ENCODE data around the gene CILP2. TPM values are rescaled to one million over a fixed set of nuclear protein-coding genes. Genes with fewer than 3 reads are reported as not detected.

CILP2 gene, protein sequence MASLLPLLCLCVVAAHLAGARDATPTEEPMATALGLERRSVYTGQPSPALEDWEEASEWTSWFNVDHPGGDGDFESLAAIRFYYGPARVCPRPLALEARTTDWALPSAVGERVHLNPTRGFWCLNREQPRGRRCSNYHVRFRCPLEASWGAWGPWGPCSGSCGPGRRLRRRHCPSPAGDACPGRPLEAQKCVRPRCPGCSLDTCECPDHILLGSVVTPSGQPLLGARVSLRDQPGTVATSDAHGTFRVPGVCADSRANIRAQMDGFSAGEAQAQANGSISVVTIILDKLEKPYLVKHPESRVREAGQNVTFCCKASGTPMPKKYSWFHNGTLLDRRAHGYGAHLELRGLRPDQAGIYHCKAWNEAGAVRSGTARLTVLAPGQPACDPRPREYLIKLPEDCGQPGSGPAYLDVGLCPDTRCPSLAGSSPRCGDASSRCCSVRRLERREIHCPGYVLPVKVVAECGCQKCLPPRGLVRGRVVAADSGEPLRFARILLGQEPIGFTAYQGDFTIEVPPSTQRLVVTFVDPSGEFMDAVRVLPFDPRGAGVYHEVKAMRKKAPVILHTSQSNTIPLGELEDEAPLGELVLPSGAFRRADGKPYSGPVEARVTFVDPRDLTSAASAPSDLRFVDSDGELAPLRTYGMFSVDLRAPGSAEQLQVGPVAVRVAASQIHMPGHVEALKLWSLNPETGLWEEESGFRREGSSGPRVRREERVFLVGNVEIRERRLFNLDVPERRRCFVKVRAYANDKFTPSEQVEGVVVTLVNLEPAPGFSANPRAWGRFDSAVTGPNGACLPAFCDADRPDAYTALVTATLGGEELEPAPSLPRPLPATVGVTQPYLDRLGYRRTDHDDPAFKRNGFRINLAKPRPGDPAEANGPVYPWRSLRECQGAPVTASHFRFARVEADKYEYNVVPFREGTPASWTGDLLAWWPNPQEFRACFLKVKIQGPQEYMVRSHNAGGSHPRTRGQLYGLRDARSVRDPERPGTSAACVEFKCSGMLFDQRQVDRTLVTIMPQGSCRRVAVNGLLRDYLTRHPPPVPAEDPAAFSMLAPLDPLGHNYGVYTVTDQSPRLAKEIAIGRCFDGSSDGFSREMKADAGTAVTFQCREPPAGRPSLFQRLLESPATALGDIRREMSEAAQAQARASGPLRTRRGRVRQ
- 0.24 TPM for total RNA-seq
- long read RNA-seq, partial matches to known transcripts = 1 of 2 reads
- long read RNA-seq, other reads (novel, unspliced or antisense) = 1 of 2 reads

DNA sequence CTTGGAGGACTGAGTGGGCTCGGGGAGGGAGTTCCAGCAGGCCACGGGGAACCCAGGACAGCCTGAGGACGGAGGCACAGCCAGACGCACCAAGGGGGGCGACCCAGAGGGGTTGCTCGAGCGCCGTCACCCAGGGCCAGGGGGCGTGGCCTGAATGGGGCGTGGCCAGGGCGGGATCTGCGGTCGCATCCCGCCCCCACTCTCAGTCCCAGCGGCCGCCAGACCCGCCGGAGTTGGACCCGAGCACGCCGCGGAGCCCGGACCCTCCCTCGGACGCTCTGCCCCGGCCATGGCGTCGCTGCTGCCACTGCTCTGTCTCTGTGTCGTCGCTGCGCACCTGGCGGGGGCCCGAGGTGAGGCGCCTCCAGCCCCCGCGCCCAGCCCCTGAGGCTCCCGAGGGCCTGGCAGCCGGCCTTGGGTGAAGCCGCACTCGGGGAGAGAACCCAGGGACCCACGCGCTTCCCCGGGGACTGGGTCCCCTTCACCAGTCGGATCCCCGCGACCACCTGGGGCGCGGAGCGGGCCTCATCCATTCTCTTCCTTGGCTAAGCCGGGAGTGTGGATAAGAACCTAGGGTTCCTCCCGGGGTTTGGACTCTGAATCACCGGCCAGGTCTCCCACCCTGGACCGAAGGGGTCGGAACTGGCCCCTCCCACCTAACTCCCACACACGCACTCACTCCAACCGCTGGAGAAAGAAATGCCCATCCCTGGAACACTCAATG, at the start of gene CILP2:
CILP2 (plus strand) TSS at position 205 of the 724 bp plus-strand sequence; CDS start at position 290, 85 bp downstream.
- intact Hi-C loops (cut with DNase I) = no loop called here
- no peak for DNase-seq (ENCODE audit: low spot score)

DNA sequence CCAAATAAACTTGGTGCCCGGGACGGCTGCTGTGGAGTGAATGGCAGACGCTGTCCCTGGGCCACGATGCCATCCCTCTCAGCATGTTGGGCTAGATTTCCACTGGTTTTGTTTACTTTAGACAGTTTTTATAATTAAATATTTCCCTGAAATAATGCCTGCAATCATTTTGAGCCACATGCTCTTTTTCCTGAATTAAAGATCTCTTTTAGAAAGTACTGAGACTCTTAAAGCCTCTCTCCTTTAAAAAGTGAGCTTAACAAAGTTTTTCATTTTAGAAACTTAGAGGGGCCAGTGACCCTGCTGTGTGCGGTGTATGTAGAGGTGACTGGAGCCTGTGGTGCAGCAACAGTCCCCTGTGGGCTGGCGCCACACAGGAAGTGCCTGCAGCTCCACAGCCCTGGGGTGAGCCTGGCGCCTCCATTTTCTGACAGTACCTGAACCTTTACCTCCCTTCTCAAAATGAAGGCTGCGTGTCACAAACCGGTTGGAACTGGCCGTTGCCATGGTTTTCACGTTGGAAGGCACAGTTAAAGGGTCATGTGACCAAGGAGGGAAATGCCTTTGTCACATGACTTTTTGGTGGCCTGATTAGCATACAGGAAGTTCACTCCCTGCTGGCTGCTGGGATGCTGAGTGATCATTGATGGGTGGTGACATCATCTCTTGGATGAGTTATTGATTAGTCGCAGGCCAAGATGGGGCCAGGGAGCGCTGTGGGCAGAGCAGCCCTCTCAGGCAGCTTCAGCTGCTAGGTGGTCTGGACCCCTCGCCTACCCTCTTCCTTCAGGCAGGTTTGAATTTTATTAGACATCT, 49.0 kb upstream of the CILP2 start:
- peak; percentile 83 for DNase-seq (ENCODE audit: low spot score)
- intact Hi-C loops (cut with DNase I) = loop anchor here (1.0 kb wide), 2 partner anchors 84 to 122 kb away; partner anchors contain the start of gene GATAD2A

DNA sequence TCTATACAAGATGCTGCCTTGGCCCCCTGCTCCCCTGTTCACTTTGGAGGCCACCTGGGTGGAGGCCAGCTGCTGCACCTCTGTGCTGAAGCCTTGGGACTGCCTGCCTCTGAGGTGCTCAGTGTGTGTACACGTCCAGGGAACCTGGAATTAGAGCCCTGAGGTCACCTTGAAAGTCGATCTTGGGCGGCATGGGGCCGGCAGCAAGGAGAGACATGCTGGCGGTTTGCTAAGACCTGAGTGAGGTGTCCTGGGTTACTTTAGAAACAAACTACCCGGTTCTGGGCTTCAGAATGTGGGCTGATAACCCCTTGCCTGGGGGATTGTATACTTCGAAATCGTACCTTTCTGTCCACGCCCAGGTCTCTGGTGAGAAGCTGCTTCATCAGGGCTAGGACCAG, 48.3 kb upstream of the CILP2 start:
- DNase-seq (ENCODE audit: low spot score) = no peak
- intact Hi-C loops (cut with DNase I) = loop anchor here (1.0 kb wide), 2 partner anchors 85 to 123 kb away; partner anchors contain the start of gene GATAD2A

DNA sequence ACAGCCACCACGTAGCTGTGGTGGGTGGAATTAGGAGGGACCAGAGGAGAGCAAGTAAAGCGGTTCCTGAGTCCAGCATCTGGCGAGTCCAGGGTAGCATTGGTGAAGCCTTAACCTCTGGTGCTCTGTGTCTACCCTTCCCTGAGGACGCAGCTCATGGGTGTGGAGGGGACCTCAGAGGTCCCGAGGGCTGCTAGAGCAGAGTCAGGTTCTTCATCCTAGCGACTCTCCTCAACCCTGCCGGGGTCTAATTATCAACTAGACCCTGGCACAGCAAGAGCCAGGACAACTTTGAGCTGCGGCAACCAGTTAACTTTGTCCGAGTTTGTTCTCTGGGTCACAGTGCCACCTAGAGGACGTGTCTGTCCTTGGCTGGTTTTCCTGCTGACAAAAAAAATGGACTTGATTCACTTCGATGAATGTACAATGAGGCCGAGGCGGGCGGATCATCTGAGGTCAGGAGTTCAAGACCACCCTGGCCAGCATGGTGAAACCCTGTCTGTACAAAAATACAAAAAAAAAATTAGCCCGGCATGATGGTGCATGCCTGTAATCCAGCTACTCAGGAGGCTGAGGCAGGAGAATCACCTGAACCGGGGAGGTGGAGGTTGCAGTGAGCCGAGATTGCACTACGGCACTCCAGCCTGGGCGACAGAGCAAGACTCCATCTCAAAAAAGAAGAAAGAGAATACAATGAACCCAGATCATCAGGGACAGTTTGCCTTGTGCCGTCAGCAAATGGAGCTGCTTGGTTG, 47.7 kb upstream of the CILP2 start:
- intact Hi-C loops (cut with DNase I) = no loop called here

DNA sequence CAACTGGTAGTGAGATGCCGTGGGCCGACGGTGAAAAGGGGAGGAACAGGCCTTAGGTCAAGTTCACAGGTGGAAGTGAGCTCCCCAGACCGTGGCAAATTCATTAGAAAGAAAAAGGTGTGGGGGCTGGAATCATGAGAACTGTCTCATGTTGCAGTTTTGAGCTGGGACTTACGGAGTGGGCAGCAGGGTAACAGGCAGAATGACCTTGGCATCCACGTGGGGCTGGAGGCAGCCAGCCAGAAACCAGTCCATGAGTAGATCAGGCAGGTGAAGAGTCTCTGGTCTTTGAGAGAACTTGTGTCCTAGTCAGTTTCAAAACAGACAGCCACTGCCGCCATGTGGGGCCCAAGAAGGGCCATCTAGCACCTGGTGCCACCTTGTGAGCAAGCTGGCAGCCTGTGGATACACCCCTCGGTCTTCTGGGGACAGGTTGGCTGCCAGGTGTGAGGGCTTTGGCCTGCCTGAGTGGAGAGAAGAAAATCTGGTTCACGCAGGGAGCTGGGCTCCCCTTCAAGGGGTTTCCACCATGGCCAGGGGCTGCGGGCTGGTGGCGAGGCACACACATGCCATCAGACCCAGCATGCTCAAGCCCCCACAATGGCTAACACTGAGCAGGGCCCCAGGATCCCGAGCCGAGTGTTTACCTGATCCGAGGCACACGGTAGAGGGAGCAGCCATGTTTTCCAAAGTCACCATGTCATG, 46.6 kb upstream of the CILP2 start:
- DNase-seq (ENCODE audit: low spot score) = no peak
- intact Hi-C loops (cut with DNase I) = no loop called here

More for the DNA sequence above, 47.7 kb upstream of the CILP2 start:
- peak; percentile 86 for DNase-seq (ENCODE audit: low spot score)

DNA sequence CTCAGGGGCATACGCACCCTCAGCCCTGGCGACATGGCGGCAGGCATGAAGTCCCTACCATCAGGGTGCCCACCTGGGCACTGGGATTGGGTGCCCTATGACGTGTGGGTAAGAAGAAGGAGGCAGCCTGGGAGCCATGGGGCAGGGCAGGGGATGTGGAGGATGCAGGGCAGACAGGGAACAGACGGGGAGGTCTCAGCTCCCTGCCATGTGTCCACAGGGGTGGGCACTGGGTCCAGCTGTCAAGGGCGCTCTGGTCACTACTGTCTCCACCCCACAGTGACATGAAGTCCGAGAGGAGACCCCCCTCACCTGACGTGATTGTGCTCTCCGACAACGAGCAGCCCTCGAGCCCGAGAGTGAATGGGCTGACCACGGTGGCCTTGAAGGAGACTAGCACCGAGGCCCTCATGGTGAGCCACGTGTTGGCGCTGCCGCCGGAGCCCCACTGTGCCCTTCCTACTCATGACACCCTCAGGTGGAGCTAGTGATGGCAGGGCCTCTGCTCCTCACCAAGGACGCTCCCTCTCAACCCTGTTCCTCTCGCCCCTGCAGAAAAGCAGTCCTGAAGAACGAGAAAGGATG, 45.9 kb upstream of the CILP2 start:
- DNase-seq (ENCODE audit: low spot score) = no peak
- intact Hi-C loops (cut with DNase I) = no loop called here

DNA sequence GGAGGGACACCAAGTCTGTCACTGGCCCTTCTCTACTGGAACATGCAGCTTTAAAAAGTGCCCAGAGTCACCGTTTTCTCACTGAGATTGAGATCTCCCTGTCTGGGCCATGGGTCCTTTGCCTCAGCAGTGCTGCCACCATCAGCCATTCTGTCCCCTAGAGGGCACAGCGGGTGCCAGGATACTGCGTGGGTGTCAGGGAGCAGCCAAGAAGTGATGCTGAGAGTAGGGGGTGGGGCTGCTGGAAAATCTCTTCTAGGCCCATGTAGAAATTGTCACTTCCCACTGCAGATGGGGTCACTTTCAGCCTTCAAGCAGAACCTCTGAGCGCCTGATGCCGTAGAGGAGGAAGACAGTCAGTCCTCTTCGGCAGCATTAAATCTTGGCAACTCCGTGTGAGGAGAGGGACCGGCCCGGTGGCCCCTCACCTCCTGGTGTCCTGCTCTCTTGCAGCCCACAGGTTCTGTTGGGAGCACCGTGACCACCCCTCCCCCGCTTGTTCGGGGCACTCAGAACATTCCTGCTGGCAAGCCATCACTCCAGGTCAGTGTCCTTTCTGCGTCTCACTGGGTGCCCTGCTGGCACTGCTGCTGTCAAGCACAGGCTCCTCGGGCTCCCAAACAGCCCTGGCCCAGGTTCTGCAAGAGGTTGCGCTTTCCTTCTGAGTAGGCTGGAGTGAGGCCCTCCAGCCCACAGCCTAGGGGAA, 44.1 kb upstream of the CILP2 start:
- intact Hi-C loops (cut with DNase I) = no loop called here

DNA sequence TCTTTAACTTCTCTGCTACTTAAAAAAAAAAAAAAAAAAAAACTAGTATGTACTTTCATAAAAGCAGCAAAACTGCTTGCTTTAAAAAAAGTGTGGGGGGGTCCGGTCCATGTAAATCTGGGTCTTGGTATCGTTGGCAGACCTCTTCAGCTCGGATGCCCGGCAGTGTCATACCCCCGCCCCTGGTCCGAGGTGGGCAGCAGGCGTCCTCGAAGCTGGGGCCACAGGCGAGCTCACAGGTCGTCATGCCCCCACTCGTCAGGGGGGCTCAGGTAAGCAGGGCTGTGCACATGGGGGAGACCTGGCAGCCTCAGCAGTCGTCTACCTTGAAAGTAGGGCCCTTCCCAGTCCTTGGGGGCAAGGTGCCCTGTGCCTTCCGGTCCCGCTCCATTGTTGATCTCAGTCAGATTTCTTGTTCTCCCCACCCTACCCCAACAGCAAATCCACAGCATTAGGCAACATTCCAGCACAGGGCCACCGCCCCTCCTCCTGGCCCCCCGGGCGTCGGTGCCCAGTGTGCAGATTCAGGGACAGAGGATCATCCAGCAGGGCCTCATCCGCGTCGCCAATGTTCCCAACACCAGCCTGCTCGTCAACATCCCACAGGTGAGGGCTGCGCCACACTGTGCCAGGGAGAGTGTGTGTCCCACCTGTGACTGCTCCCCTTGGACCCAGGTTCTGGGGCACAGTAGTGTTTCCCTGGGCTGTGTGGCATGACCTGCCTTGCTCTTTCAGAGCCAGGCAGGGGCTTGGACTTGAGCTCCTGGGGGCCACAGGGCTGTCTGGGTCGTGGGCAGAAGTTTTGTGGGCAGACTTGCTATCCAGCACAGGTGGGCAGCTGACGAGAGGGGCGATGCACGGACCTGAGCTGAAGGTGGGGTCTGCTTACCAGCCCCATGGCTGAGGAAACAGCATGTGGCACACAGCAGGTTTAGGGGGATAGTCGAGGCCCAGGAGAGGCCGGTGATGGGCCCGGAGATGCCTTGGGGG, 42.2 kb upstream of the CILP2 start:
- no peak for DNase-seq (ENCODE audit: low spot score)
- intact Hi-C loops (cut with DNase I) = no loop called here

More for the DNA sequence above, 44.1 kb upstream of the CILP2 start:
- DNase-seq (ENCODE audit: low spot score) = no peak

DNA sequence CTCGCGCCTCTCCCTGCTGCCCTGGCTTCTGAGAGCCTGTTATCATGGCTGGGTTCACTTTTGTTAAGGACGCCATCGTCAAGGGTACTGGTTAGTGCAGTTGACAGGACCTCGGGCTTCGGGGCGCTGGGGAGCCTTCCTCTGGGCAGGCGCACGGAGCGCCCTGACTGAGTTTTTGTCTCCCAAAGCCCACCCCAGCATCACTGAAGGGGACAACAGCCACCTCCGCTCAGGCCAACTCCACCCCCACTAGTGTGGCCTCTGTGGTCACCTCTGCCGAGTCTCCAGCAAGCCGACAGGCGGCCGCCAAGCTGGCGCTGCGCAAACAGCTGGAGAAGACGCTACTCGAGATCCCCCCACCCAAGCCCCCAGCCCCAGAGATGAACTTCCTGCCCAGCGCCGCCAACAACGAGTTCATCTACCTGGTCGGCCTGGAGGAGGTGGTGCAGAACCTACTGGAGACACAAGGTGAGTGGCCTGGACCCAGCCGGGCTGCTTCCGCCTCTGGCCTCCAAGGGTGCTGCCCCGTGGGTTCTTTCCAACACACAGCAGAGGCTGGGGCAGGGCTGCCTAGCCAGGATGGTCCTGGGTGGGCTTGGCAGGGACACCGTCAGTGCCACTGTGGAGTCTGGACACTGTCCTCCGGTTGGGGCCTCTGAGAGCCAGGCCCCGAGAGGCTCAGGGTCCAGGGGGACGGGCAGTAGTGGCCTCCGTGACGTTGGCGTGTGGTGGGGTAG, 39.6 kb upstream of the CILP2 start:
- no peak for DNase-seq (ENCODE audit: low spot score)
- intact Hi-C loops (cut with DNase I) = no loop called here

DNA sequence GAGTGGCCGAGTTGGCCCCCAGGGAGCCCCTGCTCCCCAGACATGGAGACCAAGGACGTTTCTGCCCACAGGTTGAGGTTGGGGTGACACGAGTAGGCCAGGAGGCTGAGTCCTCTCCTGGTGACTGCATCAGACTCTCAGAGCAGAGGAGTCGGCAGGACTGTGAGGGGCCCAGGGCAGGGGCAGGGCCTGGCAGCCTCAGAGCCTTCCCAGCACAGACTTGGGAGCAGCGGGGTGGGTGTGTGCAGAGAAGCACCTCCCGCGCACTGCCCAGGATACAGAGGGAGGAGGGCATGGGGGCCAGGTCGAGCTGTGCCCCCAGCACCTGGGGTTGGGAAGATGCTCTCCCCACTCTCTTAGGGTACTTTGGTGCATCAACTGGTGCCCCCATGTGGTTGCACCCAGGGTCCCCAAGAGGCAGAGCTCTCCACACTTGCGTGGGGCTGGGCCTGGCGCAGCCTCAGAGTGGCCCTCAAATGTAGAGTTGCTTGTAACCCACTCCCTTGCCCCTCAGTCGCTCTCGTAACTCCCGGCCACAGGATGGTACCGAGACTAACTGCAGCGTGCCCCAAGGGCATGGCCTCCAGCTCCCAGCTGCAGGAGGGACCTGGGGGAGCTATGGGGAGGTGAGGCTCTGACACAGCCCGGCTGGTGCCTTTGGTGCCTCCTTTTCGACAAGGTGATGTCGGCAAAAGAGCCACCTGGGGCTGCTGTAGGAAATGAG, 38.6 kb upstream of the CILP2 start:
- intact Hi-C loops (cut with DNase I) = no loop called here
- DNase-seq (ENCODE audit: low spot score) = no peak

DNA sequence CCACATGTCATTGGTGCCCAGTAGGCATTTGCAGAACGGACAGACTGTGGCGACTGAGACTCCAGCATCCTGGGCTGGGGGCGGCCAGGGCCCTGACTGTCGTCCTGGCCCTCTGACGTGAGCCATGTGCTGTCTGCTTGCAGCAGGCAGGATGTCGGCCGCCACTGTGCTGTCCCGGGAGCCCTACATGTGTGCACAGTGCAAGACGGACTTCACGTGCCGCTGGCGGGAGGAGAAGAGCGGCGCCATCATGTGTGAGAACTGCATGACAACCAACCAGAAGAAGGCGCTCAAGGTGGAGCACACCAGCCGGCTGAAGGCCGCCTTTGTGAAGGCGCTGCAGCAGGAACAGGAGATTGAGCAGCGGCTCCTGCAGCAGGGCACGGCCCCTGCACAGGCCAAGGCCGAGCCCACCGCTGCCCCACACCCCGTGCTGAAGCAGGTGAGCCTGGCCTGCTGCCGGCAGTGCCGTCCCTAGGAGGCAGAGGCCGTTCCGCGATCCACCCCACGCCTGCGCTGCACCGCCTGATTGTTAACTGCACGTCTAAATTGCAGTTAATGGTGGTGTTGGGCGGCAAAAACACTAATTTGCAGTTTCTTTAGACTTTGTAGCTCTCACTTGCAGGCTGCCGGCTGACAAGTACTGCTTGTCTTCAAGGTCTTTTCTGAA, 37.0 kb upstream of the CILP2 start:
- no peak for DNase-seq (ENCODE audit: low spot score)
- intact Hi-C loops (cut with DNase I) = loop anchor here (10.0 kb wide), 1 partner anchor 306 kb away; the partner anchor contains the start of genes BORCS8 and RFXANK

DNA sequence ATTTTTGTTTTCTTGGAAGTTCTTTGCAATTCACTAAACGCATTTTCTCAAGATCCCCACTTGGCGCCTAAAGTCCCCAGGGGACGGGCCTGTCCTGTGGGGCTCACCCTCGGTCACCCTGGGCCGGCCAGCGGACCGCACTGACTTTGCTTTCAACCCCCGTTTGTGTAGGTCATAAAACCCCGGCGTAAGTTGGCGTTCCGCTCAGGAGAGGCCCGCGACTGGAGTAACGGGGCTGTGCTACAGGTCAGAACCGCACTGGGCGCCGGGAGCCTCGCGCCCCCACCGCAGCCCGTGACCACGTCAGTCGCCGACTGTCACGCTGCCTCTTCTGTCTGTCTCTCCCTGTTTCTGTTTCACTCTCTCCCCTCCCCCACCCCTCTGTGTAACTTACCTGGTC, 36.3 kb upstream of the CILP2 start:
- DNase-seq (ENCODE audit: low spot score) = no peak
- intact Hi-C loops (cut with DNase I) = loop anchor here (10.0 kb wide), 1 partner anchor 307 kb away; the partner anchor contains the start of genes BORCS8 and RFXANK

DNA sequence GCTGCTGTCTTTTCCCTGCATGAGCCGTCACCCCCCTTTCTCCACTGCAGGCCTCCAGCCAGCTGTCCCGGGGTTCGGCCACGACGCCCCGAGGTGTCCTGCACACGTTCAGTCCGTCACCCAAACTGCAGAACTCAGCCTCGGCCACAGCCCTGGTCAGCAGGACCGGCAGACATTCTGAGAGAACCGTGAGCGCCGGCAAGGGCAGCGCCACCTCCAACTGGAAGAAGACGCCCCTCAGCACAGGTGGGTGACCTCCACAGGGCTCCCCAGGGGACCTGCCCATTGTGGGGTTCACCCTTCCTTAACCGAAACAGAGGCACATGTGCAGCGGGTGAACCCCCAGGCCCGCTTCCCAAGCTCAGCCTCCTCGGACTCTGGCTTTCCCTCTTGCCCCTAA, 35.8 kb upstream of the CILP2 start:
- DNase-seq (ENCODE audit: low spot score) = no peak
- intact Hi-C loops (cut with DNase I) = loop anchor here (10.0 kb wide), 1 partner anchor 307 kb away; the partner anchor contains the start of genes BORCS8 and RFXANK

Measured in cardiac septum (tissue), 1 donor.